HG03342 (cell line): ENCODE data around the gene CDT1.
"Not testable (repeated sequence)": the region's sequence is repeated elsewhere in the genome, so short reads cannot be mapped to it uniquely, and the experiment has no call there.

Experiments used
- ATAC-seq: cut with Tn5 transposase; IDR thresholded peaks from one replicate; pipeline ENCODE4 v1.9.1; 2021; ENCODE audit warnings: mild to moderate bottlenecking, moderate library complexity; ENCODE audit not compliant: unreplicated experiment

CDT1 gene

GRCh38 chr16:88782454-88783390 is 20.9 kb upstream of the CDT1 start:
- ATAC-seq: no peak

GRCh38 chr16:88783391-88784073 is 20.1 kb upstream of the CDT1 start:
- ATAC-seq: no peak

GRCh38 chr16:88784074-88784855 is 19.3 kb upstream of the CDT1 start:
- no peak for ATAC-seq

- no peak for ATAC-seq
Measured at GRCh38 chr16:88784856-88785105, 18.8 kb upstream of the CDT1 start.

GRCh38 chr16:88785106-88785924 is 18.3 kb upstream of the CDT1 start, which contains the start of gene PIEZO1:
PIEZO1 (minus strand) TSS chr16:88785220; CDS start chr16:88784964, 256 bp downstream.
- ATAC-seq: no peak

GRCh38 chr16:88787579-88788314 is 15.8 kb upstream of the CDT1 start:
- ATAC-seq: no peak

GRCh38 chr16:88788749-88789148 is 14.8 kb upstream of the CDT1 start:
- not testable (repeated sequence) for ATAC-seq

- ATAC-seq: no peak
Measured at GRCh38 chr16:88789594-88789993, 14.0 kb upstream of the CDT1 start.

GRCh38 chr16:88790312-88791211 is 13.0 kb upstream of the CDT1 start:
- ATAC-seq: no peak

GRCh38 chr16:88792078-88792550 is 11.5 kb upstream of the CDT1 start:
- ATAC-seq: no peak

GRCh38 chr16:88792668-88793250 is 10.8 kb upstream of the CDT1 start:
- no peak for ATAC-seq

GRCh38 chr16:88793251-88793954 is 10.2 kb upstream of the CDT1 start:
- ATAC-seq: no peak

- no peak for ATAC-seq
Measured at GRCh38 chr16:88796278-88796677, 7.3 kb upstream of the CDT1 start.

GRCh38 chr16:88798073-88798472 is 5.5 kb upstream of the CDT1 start:
- no peak for ATAC-seq

GRCh38 chr16:88798772-88799455 is 4.7 kb upstream of the CDT1 start:
- ATAC-seq: no peak

- ATAC-seq: no peak
Measured at GRCh38 chr16:88799569-88800276, 3.9 kb upstream of the CDT1 start.

GRCh38 chr16:88800277-88800592 is 3.4 kb upstream of the CDT1 start:
- no peak for ATAC-seq
